H1 (cell line): ENCODE measurements around the gene LRRC2.

Source experiments
- CHD2 ChIP-seq: IDR thresholded peaks from 2 replicates; pipeline ENCODE4 v1.6.1; 2012; ENCODE audit warnings: low read length, improper control_type of control experiment
- EP300 ChIP-seq, 2 experiments: IDR thresholded peaks; 1 replicate in 1 of 2; 2 replicates in 1 of 2; pipeline ENCODE4 v1.6.1; 2011 to 2012; ENCODE audit warnings: low read depth in 2 of 2, low read length in 2 of 2, mild to moderate bottlenecking in 2 of 2, borderline replicate concordance in 1 of 2, inconsistent platforms in 1 of 2, moderate library complexity in 1 of 2
- POLR2AphosphoS5 ChIP-seq: IDR thresholded peaks from 2 replicates; pipeline ENCODE4 v1.6.1; 2011; ENCODE audit warnings: low read depth, low read length
- POU5F1 ChIP-seq: IDR thresholded peaks from 2 replicates; pipeline ENCODE4 v1.6.1; 2011; ENCODE audit warnings: low read depth, mild to moderate bottlenecking, low read length, moderate library complexity
- RAD21 ChIP-seq, 2 experiments: IDR thresholded peaks in 1 of 2; conservative IDR thresholded peaks in 1 of 2; 2 replicates each; pipeline ENCODE4 v1.6.1; 2011; ENCODE audit warnings: low read depth in 2 of 2, low read length in 2 of 2, improper control_type of control experiment in 1 of 2, inconsistent platforms in 1 of 2, mild to moderate bottlenecking in 1 of 2, moderate library complexity in 1 of 2
- RFX5 ChIP-seq: IDR thresholded peaks from 2 replicates; pipeline ENCODE4 v1.6.1; 2011; ENCODE audit warnings: low read depth, low read length, improper control_type of control experiment, borderline replicate concordance
- TF ChIP-seq, protein P1 (sequence below): IDR thresholded peaks from 2 replicates; pipeline ENCODE4 v1.6.1; 2011; ENCODE audit warnings: low read length, improper control_type of control experiment
- TF ChIP-seq, protein P2 (sequence below), 3 experiments: IDR thresholded peaks; 1 replicate in 2 of 3; 2 replicates in 1 of 3; pipeline versions ENCODE4 v1.5.1 to v1.6.1; 2011; ENCODE audit warnings: low read length in 3 of 3, mild to moderate bottlenecking in 3 of 3, inconsistent platforms in 2 of 3, low read depth in 1 of 3, moderate library complexity in 1 of 3; ENCODE audit not compliant: insufficient read depth in 1 of 3; ENCODE audit errors: control extremely low read depth in 1 of 3
- TF ChIP-seq, protein P3 (sequence below): IDR thresholded peaks from 2 replicates; pipeline ENCODE4 v1.6.1; 2012; ENCODE audit warnings: inconsistent platforms

DNA sequence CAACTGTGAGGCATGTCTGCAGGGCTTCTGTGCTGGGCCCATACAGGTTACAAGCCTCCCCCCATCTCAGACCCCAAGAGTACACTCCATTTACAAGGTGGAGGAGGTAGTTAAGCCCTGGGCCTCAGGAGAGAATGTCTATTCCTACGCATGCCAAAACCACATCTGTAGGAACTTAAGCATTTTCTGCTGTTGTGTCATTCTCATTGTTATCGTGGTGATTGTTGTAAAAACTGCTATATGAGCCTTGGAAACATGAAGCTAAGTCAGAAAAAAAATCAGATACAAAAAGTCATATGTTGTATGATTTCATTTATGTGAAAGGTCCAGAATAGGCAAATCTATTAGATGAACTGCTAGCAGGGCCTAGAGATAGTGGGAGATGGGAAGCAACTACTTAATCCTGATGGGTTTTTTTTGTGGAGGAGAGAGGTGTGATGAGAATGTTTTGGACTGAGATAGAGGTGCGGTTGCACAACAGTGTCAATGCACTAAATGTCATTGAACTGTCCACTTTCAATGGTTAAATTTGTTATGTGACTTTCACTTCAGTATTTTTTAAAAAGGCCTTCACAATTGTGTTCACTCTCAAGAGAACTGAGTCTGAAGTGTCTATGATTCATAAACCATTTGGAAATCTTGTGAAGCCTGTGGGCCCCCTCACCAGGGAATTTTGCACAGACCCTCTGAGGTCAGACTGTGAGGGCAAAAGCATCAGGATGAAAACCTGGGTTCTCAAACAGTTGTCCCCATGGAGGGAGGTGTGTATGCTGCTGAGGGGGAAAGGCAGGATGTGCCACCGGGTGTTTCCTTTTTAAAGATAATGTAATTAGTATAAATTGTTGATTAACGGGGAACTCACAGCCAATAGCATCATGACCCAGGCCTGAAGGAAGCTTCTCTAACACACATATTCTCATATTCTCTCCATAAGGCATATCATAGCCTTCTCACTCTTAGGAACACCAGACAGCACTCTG is 65.2 kb downstream of the LRRC2 start:
- no peak for TF ChIP-seq POLR2AphosphoS5
- TF ChIP-seq, protein P1, sequence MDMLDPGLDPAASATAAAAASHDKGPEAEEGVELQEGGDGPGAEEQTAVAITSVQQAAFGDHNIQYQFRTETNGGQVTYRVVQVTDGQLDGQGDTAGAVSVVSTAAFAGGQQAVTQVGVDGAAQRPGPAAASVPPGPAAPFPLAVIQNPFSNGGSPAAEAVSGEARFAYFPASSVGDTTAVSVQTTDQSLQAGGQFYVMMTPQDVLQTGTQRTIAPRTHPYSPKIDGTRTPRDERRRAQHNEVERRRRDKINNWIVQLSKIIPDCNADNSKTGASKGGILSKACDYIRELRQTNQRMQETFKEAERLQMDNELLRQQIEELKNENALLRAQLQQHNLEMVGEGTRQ, result no peak
- TF ChIP-seq, protein P2, sequence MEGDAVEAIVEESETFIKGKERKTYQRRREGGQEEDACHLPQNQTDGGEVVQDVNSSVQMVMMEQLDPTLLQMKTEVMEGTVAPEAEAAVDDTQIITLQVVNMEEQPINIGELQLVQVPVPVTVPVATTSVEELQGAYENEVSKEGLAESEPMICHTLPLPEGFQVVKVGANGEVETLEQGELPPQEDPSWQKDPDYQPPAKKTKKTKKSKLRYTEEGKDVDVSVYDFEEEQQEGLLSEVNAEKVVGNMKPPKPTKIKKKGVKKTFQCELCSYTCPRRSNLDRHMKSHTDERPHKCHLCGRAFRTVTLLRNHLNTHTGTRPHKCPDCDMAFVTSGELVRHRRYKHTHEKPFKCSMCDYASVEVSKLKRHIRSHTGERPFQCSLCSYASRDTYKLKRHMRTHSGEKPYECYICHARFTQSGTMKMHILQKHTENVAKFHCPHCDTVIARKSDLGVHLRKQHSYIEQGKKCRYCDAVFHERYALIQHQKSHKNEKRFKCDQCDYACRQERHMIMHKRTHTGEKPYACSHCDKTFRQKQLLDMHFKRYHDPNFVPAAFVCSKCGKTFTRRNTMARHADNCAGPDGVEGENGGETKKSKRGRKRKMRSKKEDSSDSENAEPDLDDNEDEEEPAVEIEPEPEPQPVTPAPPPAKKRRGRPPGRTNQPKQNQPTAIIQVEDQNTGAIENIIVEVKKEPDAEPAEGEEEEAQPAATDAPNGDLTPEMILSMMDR (IDR thresholded peaks at IDR 0.05; ENCODE audit: control extremely low read depth in 1 of 3, insufficient read depth in 1 of 3, low read depth in 1 of 3, low read length in 3 of 3), result no peak
- no peak for TF ChIP-seq POU5F1
- TF ChIP-seq CHD2, result no peak
- no peak for TF ChIP-seq RAD21 (IDR thresholded peaks at IDR 0.05 in 1 of 2, conservative IDR thresholded peaks at IDR 0.05 in 1 of 2; ENCODE audit: low read depth in 2 of 2, low read length in 2 of 2)
- TF ChIP-seq EP300 (IDR thresholded peaks at IDR 0.05; ENCODE audit: borderline replicate concordance in 1 of 2, low read depth in 2 of 2, low read length in 2 of 2), result no peak
- TF ChIP-seq RFX5, result no peak
- TF ChIP-seq, protein P3, sequence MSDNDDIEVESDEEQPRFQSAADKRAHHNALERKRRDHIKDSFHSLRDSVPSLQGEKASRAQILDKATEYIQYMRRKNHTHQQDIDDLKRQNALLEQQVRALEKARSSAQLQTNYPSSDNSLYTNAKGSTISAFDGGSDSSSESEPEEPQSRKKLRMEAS, result no peak
